ENCODE data around the gene GRK5.

- TF ChIP-seq, protein P1, sequence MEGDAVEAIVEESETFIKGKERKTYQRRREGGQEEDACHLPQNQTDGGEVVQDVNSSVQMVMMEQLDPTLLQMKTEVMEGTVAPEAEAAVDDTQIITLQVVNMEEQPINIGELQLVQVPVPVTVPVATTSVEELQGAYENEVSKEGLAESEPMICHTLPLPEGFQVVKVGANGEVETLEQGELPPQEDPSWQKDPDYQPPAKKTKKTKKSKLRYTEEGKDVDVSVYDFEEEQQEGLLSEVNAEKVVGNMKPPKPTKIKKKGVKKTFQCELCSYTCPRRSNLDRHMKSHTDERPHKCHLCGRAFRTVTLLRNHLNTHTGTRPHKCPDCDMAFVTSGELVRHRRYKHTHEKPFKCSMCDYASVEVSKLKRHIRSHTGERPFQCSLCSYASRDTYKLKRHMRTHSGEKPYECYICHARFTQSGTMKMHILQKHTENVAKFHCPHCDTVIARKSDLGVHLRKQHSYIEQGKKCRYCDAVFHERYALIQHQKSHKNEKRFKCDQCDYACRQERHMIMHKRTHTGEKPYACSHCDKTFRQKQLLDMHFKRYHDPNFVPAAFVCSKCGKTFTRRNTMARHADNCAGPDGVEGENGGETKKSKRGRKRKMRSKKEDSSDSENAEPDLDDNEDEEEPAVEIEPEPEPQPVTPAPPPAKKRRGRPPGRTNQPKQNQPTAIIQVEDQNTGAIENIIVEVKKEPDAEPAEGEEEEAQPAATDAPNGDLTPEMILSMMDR (IDR thresholded peaks at IDR 0.05; ENCODE audit: insufficient read depth, low read length, poor library complexity, severe bottlenecking), result no peak
- no peak for TF ChIP-seq EZH2phosphoT487 (conservative IDR thresholded peaks at IDR 0.05; ENCODE audit: low read length)
Observed at GRCh38 chr10:119235356-119235755, 28.0 kb downstream of the GRK5 start.
